Activated CD8-positive, alpha-beta T cell treated with anti-CD3 and anti-CD28 coated beads for 36 hours (primary cell): ENCODE measurements around the gene SYT17. TPM values are rescaled to one million over a fixed set of nuclear protein-coding genes. Genes with fewer than 3 reads are reported as not detected.

Experiments
- ATAC-seq: fragments of 200-7000 bp; cut with Tn5 transposase; one replicate; pipeline ENCODE4 v1.10.0; 2021; ENCODE audit warnings: mild to moderate bottlenecking, moderate library complexity
- CTCF ChIA-PET: fragments of 350-600 bp; sonication (Branson Sonifier 250); formaldehyde crosslinking; loops from one replicate; lab custom pipeline; 2021; ENCODE audit warnings: antibody characterized with exemption; lab: Charles Lee
- POLR2A ChIA-PET: fragments of 350-600 bp; sonication (Branson Sonifier 250); formaldehyde crosslinking; loops from one replicate; lab custom pipeline; 2021; ENCODE audit warnings: antibody characterized with exemption; lab: Charles Lee
- DNase-seq: peaks from one replicate; pipeline ENCODE4 v3.0.0-alpha.2; 2020
- H3K27ac Mint-ChIP-seq: one replicate; pipeline ENCODE4 v1.8.0; 2021; ENCODE audit warnings: mild to moderate bottlenecking, mixed read lengths
- H3K27me3 Mint-ChIP-seq: one replicate; pipeline ENCODE4 v1.8.0; 2021; ENCODE audit warnings: mixed read lengths
- H3K36me3 Mint-ChIP-seq: one replicate; pipeline ENCODE4 v1.8.0; 2021; ENCODE audit warnings: low read depth, mixed read lengths
- H3K4me1 Mint-ChIP-seq: one replicate; pipeline ENCODE4 v1.8.0; 2021; ENCODE audit warnings: low read depth, mixed read lengths
- H3K4me3 Mint-ChIP-seq: one replicate; pipeline ENCODE4 v1.8.0; 2021; ENCODE audit warnings: mild to moderate bottlenecking, moderate library complexity, mixed read lengths
- H3K9me3 Mint-ChIP-seq: one replicate; pipeline ENCODE4 v1.8.0; 2021; ENCODE audit warnings: mixed read lengths
- intact Hi-C: fragments of 100-400 bp; cut with micrococcal nuclease; formaldehyde crosslinking; loops from one replicate; pipeline ENCODE4 v1.10.0; 2022
- total RNA-seq, 2 experiments: library from RNA; stranded (reverse); gene quantifications; one replicate each; pipeline ENCODE4 v1.2.3, GENCODE V29; 2021
- TF ChIP-seq, protein P1 (sequence below): fragments of 200-600 bp; IDR thresholded peaks from one replicate; pipeline ENCODE4 v1.8.0; 2022; ENCODE audit warnings: antibody characterized with exemption, mild to moderate bottlenecking

SYT17 gene
- total RNA-seq, 2 experiments from 2014 or later, result 0.59 TPM; not detected in 1

DNA sequence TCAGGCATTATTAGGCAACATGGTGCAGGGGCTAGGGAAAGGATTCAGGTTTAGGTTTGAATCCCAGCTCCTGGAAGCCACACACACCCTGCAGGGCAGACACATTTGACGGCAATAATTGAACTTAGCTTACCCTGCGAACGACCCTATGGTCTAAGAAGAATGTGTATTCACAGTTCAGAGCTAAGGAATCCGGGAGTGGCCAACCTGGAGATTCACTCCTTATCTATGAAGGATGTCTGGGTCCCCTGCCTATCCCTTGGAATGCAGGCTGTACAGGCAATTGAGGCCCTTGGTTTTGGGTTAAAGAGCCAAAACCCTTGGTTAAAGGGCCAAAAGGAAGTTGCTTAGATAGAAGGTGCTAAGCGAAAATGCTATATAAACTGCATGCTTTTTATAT lies 2.9 kb upstream of the SYT17 start:
- H3K9me3 Mint-ChIP-seq, result peaks cover 6% of the 10 kb centered on the region
- H3K27ac Mint-ChIP-seq, result no peak overlapping the region
- POLR2A ChIA-PET, result no interaction called here
- peaks cover 9% of the 10 kb centered on the region for H3K27me3 Mint-ChIP-seq
- CTCF ChIA-PET, result interaction anchor here (0.9 kb wide), 1 partner anchor 14 kb away, joined by 4 read pairs; no protein-coding TSS in a partner anchor
- TF ChIP-seq, protein P1, sequence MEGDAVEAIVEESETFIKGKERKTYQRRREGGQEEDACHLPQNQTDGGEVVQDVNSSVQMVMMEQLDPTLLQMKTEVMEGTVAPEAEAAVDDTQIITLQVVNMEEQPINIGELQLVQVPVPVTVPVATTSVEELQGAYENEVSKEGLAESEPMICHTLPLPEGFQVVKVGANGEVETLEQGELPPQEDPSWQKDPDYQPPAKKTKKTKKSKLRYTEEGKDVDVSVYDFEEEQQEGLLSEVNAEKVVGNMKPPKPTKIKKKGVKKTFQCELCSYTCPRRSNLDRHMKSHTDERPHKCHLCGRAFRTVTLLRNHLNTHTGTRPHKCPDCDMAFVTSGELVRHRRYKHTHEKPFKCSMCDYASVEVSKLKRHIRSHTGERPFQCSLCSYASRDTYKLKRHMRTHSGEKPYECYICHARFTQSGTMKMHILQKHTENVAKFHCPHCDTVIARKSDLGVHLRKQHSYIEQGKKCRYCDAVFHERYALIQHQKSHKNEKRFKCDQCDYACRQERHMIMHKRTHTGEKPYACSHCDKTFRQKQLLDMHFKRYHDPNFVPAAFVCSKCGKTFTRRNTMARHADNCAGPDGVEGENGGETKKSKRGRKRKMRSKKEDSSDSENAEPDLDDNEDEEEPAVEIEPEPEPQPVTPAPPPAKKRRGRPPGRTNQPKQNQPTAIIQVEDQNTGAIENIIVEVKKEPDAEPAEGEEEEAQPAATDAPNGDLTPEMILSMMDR, result no peak
- intact Hi-C loops, result loop anchor here (10.0 kb wide), 1 partner anchor 80 kb away; no protein-coding TSS in a partner anchor
- DNase-seq (no peak), ATAC-seq (no peak)
- no peaks in the 10 kb centered on the region for H3K36me3 Mint-ChIP-seq
- no peaks in the 10 kb centered on the region for H3K4me1 Mint-ChIP-seq
- no peak overlapping the region for H3K4me3 Mint-ChIP-seq

DNA sequence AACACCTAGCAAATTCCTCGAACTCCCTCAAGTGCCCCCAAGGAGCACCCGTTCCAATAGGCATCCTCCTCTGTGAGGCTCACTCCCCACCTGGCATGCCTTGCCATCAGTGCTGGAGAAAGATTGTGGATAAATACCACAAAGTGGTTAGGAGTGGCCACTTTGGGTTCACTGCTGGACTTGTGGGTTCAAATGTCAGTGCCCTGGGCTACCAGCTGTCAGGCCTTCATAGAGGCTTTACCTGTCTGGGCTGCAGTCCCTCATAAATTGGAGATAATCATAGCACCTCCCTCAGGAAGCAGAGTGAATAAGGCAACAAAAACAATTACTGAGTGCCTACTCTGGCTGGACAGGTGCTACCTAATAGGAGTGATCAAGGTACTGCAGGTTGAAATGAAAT lies 1.5 kb upstream of the SYT17 start:
- Mint-ChIP-seq H3K4me1 (no peaks in the 10 kb centered on the region), H3K36me3 (no peaks in the 10 kb centered on the region), H3K4me3 (no peak overlapping the region), H3K27me3 (peaks cover 13% of the 10 kb centered on the region), H3K9me3 (peaks cover 6% of the 10 kb centered on the region), H3K27ac (no peak overlapping the region)
- intact Hi-C loops, result loop anchor here (10.0 kb wide), 1 partner anchor 82 kb away; no protein-coding TSS in a partner anchor
- ChIA-PET POLR2A (no interaction called here), CTCF (interaction anchor here (1.4 kb wide), 1 partner anchor 80 kb away, joined by 4 read pairs; no protein-coding TSS in a partner anchor)
- TF ChIP-seq, protein P1, result no peak
- no peak for DNase-seq
- ATAC-seq, result no peak

DNA sequence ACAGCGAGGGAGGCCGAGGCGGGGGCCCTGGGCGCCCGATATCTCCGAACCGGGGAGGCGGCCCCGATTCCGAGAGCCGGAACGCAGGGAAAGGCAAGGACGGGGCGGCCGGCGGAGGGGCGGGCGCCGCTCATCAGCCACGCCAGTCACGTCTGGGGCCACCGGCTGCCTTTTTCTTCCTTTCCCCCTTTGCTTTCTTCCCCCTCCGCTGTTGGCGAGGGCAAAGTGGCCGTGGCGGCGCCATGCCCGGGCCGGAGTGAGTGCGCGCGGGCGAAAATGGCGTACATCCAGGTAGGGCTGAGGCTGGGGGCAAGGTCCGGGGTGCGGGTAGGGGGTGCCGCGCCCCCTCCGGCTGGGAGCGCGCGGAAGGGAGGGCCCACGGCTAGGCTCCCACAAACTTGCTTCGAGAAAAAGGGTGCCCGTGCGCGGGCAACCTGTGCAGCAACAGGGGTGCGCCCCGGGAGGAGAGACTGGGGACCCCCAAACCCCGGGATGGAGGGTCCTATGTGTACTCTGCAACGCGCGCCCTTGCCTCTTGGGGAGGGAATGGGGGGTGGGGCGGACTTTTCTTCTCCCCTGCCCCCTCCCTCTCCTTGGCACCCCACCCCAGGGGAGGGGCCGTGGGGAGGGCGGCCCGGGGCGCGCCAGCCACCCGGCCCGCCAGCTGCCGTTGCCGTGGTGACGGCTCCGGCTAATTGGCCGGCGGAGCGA lies 486 bp downstream of the SYT17 start:
- intact Hi-C loops, result loop anchor here (10.0 kb wide), 1 partner anchor 84 kb away; no protein-coding TSS in a partner anchor
- Mint-ChIP-seq H3K4me1 (no peaks in the 10 kb centered on the region), H3K9me3 (no peaks in the 10 kb centered on the region), H3K27me3 (peaks cover 13% of the 10 kb centered on the region), H3K4me3 (no peak overlapping the region), H3K27ac (no peak overlapping the region), H3K36me3 (no peaks in the 10 kb centered on the region)
- ATAC-seq (no peak), DNase-seq (no peak)
- TF ChIP-seq, protein P1, result no peak
- ChIA-PET CTCF (no interaction called here), POLR2A (no interaction called here)

DNA sequence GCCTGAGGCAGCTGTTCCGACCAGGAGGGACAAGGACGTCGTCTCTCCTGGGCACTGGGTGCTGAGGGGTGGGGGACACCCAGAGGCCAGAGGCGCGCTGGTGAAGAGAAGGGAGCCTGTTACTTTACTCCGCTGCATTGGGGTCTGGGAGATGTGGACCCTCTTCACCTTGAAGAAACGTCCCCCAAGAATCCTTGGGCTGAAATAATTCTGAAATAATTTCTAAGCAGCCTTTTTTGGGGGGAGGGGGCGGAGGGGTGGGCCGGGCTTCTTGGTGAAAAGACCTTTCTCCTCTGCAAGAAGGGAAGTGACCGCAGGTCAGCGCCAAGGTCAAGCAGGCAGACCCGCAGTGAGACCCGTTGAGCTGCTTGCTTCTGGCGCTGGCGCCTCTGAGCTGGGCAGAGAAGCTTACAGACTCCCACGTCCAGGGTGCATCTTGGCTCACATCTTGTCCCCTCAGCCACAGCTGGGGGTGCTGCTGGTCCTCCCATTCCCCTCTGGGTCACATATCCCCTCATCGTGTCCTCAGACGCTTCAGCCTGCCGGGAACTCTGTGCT lies 1.1 kb downstream of the SYT17 start:
- Mint-ChIP-seq H3K27ac (no peak overlapping the region), H3K4me3 (no peak overlapping the region), H3K27me3 (peaks cover 13% of the 10 kb centered on the region), H3K9me3 (no peaks in the 10 kb centered on the region), H3K36me3 (no peaks in the 10 kb centered on the region), H3K4me1 (no peaks in the 10 kb centered on the region)
- intact Hi-C loops, result loop anchor here (10.0 kb wide), 1 partner anchor 84 kb away; no protein-coding TSS in a partner anchor
- TF ChIP-seq, protein P1, result no peak
- CTCF ChIA-PET, result interaction anchor here (1.0 kb wide), 1 partner anchor 9 kb away, joined by 3 read pairs; no protein-coding TSS in a partner anchor
- ATAC-seq (no peak), DNase-seq (no peak)
- POLR2A ChIA-PET, result no interaction called here
